Airway epithelial cell (primary cell): ENCODE measurements around the gene MYBL2. TPM values are rescaled to one million over a fixed set of nuclear protein-coding genes. Genes with fewer than 3 reads are reported as not detected.

ENCODE experiments used
- total RNA-seq: library from RNA; depleted of rRNA; stranded (reverse); fragments of >200 nt; gene quantifications from 2 replicates; pipeline ENCODE4 v1.2.3, GENCODE V29; 2015

The MYBL2 gene
- 38.6 and 47.8 TPM in 2 replicates for total RNA-seq

DNA sequence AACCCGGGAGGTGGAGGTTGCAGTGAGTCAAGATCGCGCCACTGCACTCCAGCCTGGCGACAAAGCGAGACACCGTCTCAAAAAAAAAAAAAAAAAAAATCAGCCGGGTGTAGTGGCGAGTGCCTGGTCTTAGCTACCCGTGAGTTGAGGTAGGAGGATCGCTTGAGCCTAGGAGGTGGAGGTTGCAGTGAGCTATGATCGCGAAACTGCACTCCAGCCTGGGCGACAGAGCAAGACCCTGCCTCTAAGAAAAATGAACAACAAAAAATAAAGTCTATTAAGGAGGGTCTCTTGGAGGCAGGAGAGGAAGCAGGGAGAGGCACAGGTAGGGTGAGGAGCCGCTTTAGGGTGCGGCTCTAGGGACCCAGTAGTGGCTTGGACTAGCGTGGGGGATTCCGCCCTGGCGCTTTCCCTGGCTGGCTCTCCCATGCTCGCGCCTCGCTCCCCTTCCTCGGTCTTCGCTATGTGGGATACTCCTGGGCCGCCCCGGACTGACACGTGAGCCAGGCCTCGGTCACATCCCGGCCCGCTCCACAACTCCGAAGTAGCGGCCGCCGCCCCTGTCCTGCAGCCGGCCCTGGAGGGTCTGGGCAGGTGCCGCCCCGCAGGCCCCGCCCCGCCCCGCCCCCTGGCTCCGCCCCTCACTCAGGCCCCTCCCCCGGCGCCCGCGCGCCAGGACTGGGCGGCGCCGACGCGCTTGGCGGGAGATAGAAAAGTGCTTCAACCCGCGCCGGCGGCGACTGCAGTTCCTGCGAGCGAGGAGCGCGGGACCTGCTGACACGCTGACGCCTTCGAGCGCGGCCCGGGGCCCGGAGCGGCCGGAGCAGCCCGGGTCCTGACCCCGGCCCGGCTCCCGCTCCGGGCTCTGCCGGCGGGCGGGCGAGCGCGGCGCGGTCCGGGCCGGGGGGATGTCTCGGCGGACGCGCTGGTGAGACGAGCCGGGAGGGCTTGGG is at the start of gene MYBL2:
TSS of gene MYBL2 (plus strand) at position 739 of the 953 bp plus-strand sequence. CDS start at position 909, 170 bp downstream.

DNA sequence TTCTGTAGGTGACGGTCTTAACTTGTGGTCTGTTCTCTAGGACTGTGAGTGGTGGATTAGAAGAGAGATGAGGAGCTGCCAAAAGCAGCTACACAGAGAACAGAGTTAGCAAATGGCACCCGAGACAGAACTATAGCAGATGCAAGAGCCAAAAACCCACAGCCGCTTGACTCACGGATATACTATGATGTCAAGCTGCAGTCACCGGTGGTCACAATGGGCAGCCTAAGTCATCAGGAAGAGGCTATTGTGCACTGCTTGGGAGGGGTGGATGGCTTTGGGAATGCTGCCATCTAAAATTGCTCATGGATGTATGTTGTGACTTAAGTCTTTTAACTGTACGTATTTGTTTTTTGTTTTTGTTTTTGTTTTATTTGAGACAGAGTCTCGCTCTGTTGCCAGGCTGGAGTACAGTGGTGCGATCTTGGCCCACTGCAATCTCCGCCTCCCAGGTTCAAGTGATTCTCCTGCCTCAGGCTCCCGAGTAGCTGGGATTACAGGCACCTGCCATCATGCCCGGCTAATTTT is 60.0 kb downstream of the MYBL2 start, which contains the start of gene GTSF1L:
TSS of gene GTSF1L (minus strand) at position 192 of the 528 bp plus-strand sequence. CDS start 308 bp downstream, outside the sequence.

Other genes starting within 250 kb of the MYBL2 start
- gene SRSF6, start 209.2 kb upstream of the MYBL2 start, total RNA-seq, result 43.2 and 48.3 TPM in 2 replicates
- 4.6 and 5.3 TPM in 2 replicates for gene L3MBTL1, start 159.4 kb upstream of the MYBL2 start, total RNA-seq
- not detected in 2 replicates for gene SGK2, start 108.1 kb upstream of the MYBL2 start, total RNA-seq
- 12.9 and 15.0 TPM in 2 replicates for gene IFT52, start 76.2 kb upstream of the MYBL2 start, total RNA-seq
- gene GTSF1L, start 59.9 kb downstream of the MYBL2 start, total RNA-seq, result not detected in 2 replicates
- 1.3 and 1.6 TPM in 2 replicates for gene TOX2, start 247.7 kb downstream of the MYBL2 start, total RNA-seq